NCI-H2107 treated with DMSO at 0.1 percent for 48 hours (cell line): Measurements from ENCODE around the gene MC5R.

ENCODE experiments used
- DNase-seq: peaks from one replicate; lab custom pipeline; 2025; ENCODE audit not compliant: unreplicated experiment; lab: John Stamatoyannopoulos, UW

The MC5R gene

GRCh38 chr18:13823707-13824395, at the start of gene MC5R:
TSS of gene MC5R (plus strand) at chr18:13824149. CDS start at chr18:13825766, 1,617 bp downstream.
- DNase-seq = no peak

- no peak for DNase-seq
Measured at GRCh38 chr18:13775058-13775457, 48.9 kb upstream of the MC5R start.

GRCh38 chr18:13791181-13791580, 32.8 kb upstream of the MC5R start:
- DNase-seq = no peak

GRCh38 chr18:13793819-13794218, 30.1 kb upstream of the MC5R start:
- no peak for DNase-seq

- no peak for DNase-seq
Measured at GRCh38 chr18:13796515-13796914, 27.4 kb upstream of the MC5R start.

- no peak for DNase-seq
Measured at GRCh38 chr18:13797157-13797611, 26.8 kb upstream of the MC5R start.

GRCh38 chr18:13799396-13799795, 24.6 kb upstream of the MC5R start:
- no peak for DNase-seq

GRCh38 chr18:13800505-13801259, 23.3 kb upstream of the MC5R start:
- peak; percentile 15 for DNase-seq

- DNase-seq = no peak
Measured at GRCh38 chr18:13801260-13801601, 22.7 kb upstream of the MC5R start.

- no peak for DNase-seq
Measured at GRCh38 chr18:13804305-13804704, 19.6 kb upstream of the MC5R start.

GRCh38 chr18:13808294-13809042, 15.5 kb upstream of the MC5R start:
- no peak for DNase-seq

GRCh38 chr18:13809043-13809430, 14.9 kb upstream of the MC5R start:
- no peak for DNase-seq

GRCh38 chr18:13809531-13810255, 14.3 kb upstream of the MC5R start:
- DNase-seq = no peak

GRCh38 chr18:13810950-13811485, 12.9 kb upstream of the MC5R start:
- DNase-seq = no peak

- DNase-seq = no peak
Measured at GRCh38 chr18:13811993-13812392, 12.0 kb upstream of the MC5R start.

- peak; percentile 21 for DNase-seq
Measured at GRCh38 chr18:13813271-13813849, 10.6 kb upstream of the MC5R start.

GRCh38 chr18:13826209-13826608, 2.3 kb downstream of the MC5R start:
- DNase-seq = no peak

GRCh38 chr18:13831864-13832508, 8.0 kb downstream of the MC5R start:
- DNase-seq = no peak

GRCh38 chr18:13834496-13835015, 10.6 kb downstream of the MC5R start:
- no peak for DNase-seq

GRCh38 chr18:13835202-13835601, 11.3 kb downstream of the MC5R start:
- DNase-seq = no peak
